ENCODE results near the gene CSAG2.
"Not testable (repeated sequence)": the region's sequence is repeated elsewhere in the genome, so short reads cannot be mapped to it uniquely, and the experiment has no call there.

The CSAG2 gene

GRCh38 chrX:152709173-152709572 lies at the start of gene CSAG2:
Gene CSAG2, minus strand, starts transcription at chrX:152709273. Its CDS starts 161 bp downstream, at chrX:152709112.
- DNase-seq = not testable (repeated sequence)

- DNase-seq = not testable (repeated sequence)
Measured at GRCh38 chrX:152754871-152755270, 45.8 kb upstream of the CSAG2 start.

- DNase-seq = not testable (repeated sequence)
Measured at GRCh38 chrX:152753686-152754650, 44.9 kb upstream of the CSAG2 start, which contains the start of gene MAGEA2. Gene MAGEA2, minus strand, starts transcription at chrX:152753842. Its CDS starts 2,479 bp downstream, at chrX:152751363.

- DNase-seq = no peak
Measured at GRCh38 chrX:152738560-152738959, 29.5 kb upstream of the CSAG2 start.

- DNase-seq = not testable (repeated sequence)
Measured at GRCh38 chrX:152736528-152736927, 27.5 kb upstream of the CSAG2 start.

- no peak for DNase-seq
Measured at GRCh38 chrX:152735860-152736511, 26.9 kb upstream of the CSAG2 start.

GRCh38 chrX:152735101-152735500 lies 26.0 kb upstream of the CSAG2 start:
- no peak for DNase-seq

- DNase-seq = not testable (repeated sequence)
Measured at GRCh38 chrX:152734143-152734858, 25.2 kb upstream of the CSAG2 start.

GRCh38 chrX:152733261-152733975 lies 24.3 kb upstream of the CSAG2 start, which contains the start of the genes CSAG1 and MAGEA12:
Gene CSAG1, minus strand, starts transcription at chrX:152733721. Its CDS starts 1,261 bp downstream, at chrX:152732460.
Gene MAGEA12, plus strand, starts transcription at chrX:152733757. Its CDS starts 2,405 bp downstream, at chrX:152736162.
- DNase-seq = peak; percentile 27

GRCh38 chrX:152725409-152725808 lies 16.3 kb upstream of the CSAG2 start:
- DNase-seq = no peak

- DNase-seq = not testable (repeated sequence)
Measured at GRCh38 chrX:152713815-152714787, 5.0 kb upstream of the CSAG2 start, which contains the start of gene MAGEA2B. Gene MAGEA2B, plus strand, starts transcription at chrX:152714628. Its CDS starts 2,479 bp downstream, at chrX:152717107.

GRCh38 chrX:152713195-152713594 lies 4.1 kb upstream of the CSAG2 start:
- not testable (repeated sequence) for DNase-seq

GRCh38 chrX:152706500-152706899 lies 2.6 kb downstream of the CSAG2 start:
- not testable (repeated sequence) for DNase-seq

- not testable (repeated sequence) for DNase-seq
Measured at GRCh38 chrX:152700390-152700789, 8.7 kb downstream of the CSAG2 start.

GRCh38 chrX:152697952-152698931 lies 10.8 kb downstream of the CSAG2 start, which contains the start of gene MAGEA3:
Gene MAGEA3, plus strand, starts transcription at chrX:152698794. Its CDS starts 2,039 bp downstream, at chrX:152700833.
- not testable (repeated sequence) for DNase-seq

- DNase-seq = not testable (repeated sequence)
Measured at GRCh38 chrX:152681012-152681411, 28.1 kb downstream of the CSAG2 start.

- DNase-seq = not testable (repeated sequence)
Measured at GRCh38 chrX:152674652-152675051, 34.4 kb downstream of the CSAG2 start.

GRCh38 chrX:152674135-152674534 lies 34.9 kb downstream of the CSAG2 start:
- no peak for DNase-seq

GRCh38 chrX:152663086-152663485 lies 46.0 kb downstream of the CSAG2 start:
- no peak for DNase-seq

All from NCI-H2081 treated with DMSO at 0.1 percent for 48 hours (cell line).